C4-2B (cell line): Measurements from ENCODE around the gene RNF207.

Source experiments
- ZFX ChIP-seq: fragments of 450-650 bp; IDR thresholded peaks from 2 replicates; pipeline ENCODE4 v1.6.1; 2017
- TF ChIP-seq, protein P1 (sequence below): fragments of 450-650 bp; conservative IDR thresholded peaks from 2 replicates; pipeline ENCODE4 v1.5.1; 2017; ENCODE audit warnings: mild to moderate bottlenecking

DNA sequence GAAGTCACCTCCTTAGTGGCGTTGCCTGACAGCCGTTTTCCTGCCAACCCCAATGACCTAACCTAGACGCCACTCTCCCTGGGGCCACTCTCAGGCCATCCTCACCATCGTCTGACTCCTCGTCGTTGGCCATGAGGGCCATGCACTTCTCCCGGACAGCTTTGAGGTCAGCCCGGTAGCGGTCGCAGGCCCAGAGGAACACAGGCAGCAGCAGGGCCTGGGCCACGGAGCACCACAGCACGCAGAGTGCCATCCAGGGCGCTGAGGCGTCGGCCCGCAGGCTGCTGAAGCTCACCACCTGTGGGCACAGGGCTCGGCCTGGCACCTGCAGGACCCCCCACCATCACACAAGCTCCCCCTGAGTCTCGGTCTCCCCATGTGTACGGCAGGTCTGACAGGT is 45.3 kb downstream of the RNF207 start:
- TF ChIP-seq, protein P1, sequence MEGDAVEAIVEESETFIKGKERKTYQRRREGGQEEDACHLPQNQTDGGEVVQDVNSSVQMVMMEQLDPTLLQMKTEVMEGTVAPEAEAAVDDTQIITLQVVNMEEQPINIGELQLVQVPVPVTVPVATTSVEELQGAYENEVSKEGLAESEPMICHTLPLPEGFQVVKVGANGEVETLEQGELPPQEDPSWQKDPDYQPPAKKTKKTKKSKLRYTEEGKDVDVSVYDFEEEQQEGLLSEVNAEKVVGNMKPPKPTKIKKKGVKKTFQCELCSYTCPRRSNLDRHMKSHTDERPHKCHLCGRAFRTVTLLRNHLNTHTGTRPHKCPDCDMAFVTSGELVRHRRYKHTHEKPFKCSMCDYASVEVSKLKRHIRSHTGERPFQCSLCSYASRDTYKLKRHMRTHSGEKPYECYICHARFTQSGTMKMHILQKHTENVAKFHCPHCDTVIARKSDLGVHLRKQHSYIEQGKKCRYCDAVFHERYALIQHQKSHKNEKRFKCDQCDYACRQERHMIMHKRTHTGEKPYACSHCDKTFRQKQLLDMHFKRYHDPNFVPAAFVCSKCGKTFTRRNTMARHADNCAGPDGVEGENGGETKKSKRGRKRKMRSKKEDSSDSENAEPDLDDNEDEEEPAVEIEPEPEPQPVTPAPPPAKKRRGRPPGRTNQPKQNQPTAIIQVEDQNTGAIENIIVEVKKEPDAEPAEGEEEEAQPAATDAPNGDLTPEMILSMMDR = no peak
- no peak for TF ChIP-seq ZFX
